ENCODE results near the gene ZNF831.
A peak's percentile ranks its signal among the peaks of the same experiment; 100 is the strongest.

Gene ZNF831

GRCh38 chr20:59247731-59248684 lies 84.4 kb downstream of the ZNF831 start:
- no peak overlapping the region for H3K27ac Mint-ChIP-seq
- DNase-seq (ENCODE audit: low spot score in 2 of 2) (no peak), ATAC-seq (no peak)
- H3K4me1 Mint-ChIP-seq = peaks cover 32% of the 10 kb centered on the region
- H3K4me3 Mint-ChIP-seq = no peak overlapping the region
- peaks cover 43% of the 10 kb centered on the region for H3K36me3 Mint-ChIP-seq
- peaks cover 5% of the 10 kb centered on the region for H3K9me3 Mint-ChIP-seq

- no peak for ATAC-seq
- H3K27ac Mint-ChIP-seq = no peak overlapping the region
- peaks cover 5% of the 10 kb centered on the region for H3K9me3 Mint-ChIP-seq
- no peak for DNase-seq (ENCODE audit: low spot score in 2 of 2)
- H3K4me3 Mint-ChIP-seq = no peak overlapping the region
- peaks cover 52% of the 10 kb centered on the region for H3K4me1 Mint-ChIP-seq
- H3K36me3 Mint-ChIP-seq = peaks cover 30% of the 10 kb centered on the region
These were observed 86.7 kb downstream of the ZNF831 start for GRCh38 chr20:59250293-59250692.

DNA sequence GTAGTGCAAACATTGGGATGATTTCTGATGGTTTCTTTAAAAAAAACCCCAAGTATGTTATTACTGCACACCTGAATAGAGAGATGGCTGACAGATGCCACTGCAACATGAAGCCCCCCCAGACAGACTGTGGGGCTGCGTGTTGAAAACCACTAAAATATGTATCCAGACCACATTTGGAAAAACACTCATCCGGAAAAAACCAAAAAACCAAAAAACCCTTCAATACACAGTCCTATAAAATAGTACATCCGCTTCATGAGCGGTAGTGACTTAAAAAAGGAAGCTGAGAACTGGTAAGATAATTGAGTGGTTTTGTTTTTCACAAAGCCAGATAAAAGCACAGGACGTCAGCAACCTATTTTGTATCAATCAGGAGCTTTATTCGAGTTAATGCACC lies 89.7 kb downstream of the ZNF831 start:
- ATAC-seq (peak; percentile 50), DNase-seq (ENCODE audit: low spot score in 2 of 2) (no peak)
- peaks cover 20% of the 10 kb centered on the region for H3K36me3 Mint-ChIP-seq
- H3K9me3 Mint-ChIP-seq = peaks cover 5% of the 10 kb centered on the region
- peaks cover 60% of the 10 kb centered on the region for H3K4me1 Mint-ChIP-seq
- H3K27ac Mint-ChIP-seq = peak overlapping the region; percentile 84
- peak overlapping the region; percentile 49 for H3K4me3 Mint-ChIP-seq

GRCh38 chr20:59253779-59254319 lies 90.2 kb downstream of the ZNF831 start:
- Mint-ChIP-seq H3K9me3 (peaks cover 5% of the 10 kb centered on the region), H3K4me3 (peak overlapping the region; percentile 49), H3K27ac (peak overlapping the region; percentile 84), H3K4me1 (peaks cover 61% of the 10 kb centered on the region), H3K36me3 (peaks cover 20% of the 10 kb centered on the region)
- DNase-seq (ENCODE audit: low spot score in 2 of 2) = no peak
- peak; percentile 80 for ATAC-seq

DNA sequence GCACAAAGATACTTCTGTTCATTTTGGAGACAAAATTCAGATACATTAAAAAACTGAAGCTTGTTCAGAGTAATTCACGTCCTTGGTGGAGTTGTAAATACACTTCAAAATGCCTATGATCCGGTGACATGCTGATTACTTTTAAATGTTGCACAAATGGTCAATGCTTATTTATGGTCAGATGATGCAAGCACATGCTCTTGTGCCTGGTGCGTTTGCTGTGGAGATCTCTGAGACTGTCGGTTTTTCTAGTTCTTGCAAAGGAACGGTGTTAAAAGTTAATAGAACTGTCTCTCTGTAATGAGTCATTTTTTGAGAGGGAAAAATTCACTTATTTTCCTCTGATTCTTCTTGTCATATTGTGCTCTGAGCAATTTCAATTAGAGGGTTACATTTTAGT lies 91.6 kb downstream of the ZNF831 start:
- Mint-ChIP-seq H3K36me3 (peaks cover 18% of the 10 kb centered on the region), H3K9me3 (peaks cover 5% of the 10 kb centered on the region), H3K27ac (no peak overlapping the region), H3K4me3 (no peak overlapping the region), H3K4me1 (peaks cover 56% of the 10 kb centered on the region)
- ATAC-seq (no peak), DNase-seq (ENCODE audit: low spot score in 2 of 2) (no peak)

DNA sequence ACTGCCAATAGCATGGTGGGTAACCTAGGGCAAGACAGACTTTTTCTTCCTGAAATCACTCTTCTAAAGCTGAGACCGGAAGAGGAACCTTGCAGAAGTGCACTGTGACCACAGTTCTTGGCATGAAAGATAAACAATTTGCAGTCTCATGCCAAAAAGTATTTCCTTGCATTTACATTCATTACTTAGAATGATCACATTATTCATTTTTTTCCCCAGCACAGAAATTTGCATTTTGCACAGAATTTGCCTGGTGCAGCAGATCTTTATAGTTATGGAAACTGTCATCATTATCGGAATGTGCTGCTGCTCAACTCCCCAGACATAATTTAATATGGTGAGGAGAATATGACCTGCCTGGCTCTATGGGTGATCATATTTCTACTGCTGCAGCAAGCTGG lies 94.6 kb downstream of the ZNF831 start:
- peak; percentile 58 for ATAC-seq
- H3K9me3 Mint-ChIP-seq = no peaks in the 10 kb centered on the region

GRCh38 chr20:59259946-59260345 lies 96.3 kb downstream of the ZNF831 start:
- peaks cover 14% of the 10 kb centered on the region for H3K4me1 Mint-ChIP-seq
- H3K36me3 Mint-ChIP-seq = no peaks in the 10 kb centered on the region
- no peak for ATAC-seq
- no peak overlapping the region for H3K4me3 Mint-ChIP-seq
- H3K27ac Mint-ChIP-seq = no peak overlapping the region
- no peaks in the 10 kb centered on the region for H3K9me3 Mint-ChIP-seq
- no peak for DNase-seq (ENCODE audit: low spot score in 2 of 2)

More for the DNA sequence above, 94.6 kb downstream of the ZNF831 start:
- H3K4me1 Mint-ChIP-seq = peaks cover 31% of the 10 kb centered on the region
- DNase-seq (ENCODE audit: low spot score in 2 of 2) = no peak
- H3K36me3 Mint-ChIP-seq = peaks cover 3% of the 10 kb centered on the region
- H3K4me3 Mint-ChIP-seq = no peak overlapping the region
- H3K27ac Mint-ChIP-seq = peak overlapping the region; percentile 87

DNA sequence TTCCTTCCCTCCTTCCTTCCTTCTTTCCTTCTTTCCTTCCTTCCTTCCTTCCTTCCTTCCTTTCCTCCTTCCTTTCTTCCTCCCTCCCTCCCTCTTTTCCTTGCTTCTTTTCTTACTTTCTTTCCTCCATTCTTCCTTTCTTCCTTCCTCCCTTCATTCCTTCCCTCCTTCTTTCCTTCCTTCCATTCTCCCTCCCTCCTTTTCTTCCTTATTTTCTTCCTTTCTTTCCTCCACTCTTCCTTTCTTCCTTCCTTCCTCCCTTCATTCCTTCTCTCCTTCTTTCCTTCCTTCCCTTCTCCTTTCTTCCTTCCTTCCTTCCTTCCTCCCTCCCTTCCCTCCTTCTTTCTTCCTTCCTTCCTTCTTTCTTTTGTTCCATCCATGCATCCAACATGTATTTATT lies 101.7 kb downstream of the ZNF831 start:
- ATAC-seq (no peak), DNase-seq (ENCODE audit: low spot score in 2 of 2) (no peak)
- H3K4me3 Mint-ChIP-seq = no peak overlapping the region
- no peaks in the 10 kb centered on the region for H3K9me3 Mint-ChIP-seq
- H3K27ac Mint-ChIP-seq = no peak overlapping the region
- peaks cover 11% of the 10 kb centered on the region for H3K4me1 Mint-ChIP-seq
- H3K36me3 Mint-ChIP-seq = no peaks in the 10 kb centered on the region

GRCh38 chr20:59268870-59269269 lies 105.2 kb downstream of the ZNF831 start:
- Mint-ChIP-seq H3K36me3 (no peaks in the 10 kb centered on the region), H3K4me3 (no peak overlapping the region), H3K4me1 (peaks cover 19% of the 10 kb centered on the region), H3K27ac (no peak overlapping the region), H3K9me3 (no peaks in the 10 kb centered on the region)
- ATAC-seq (no peak), DNase-seq (ENCODE audit: low spot score in 2 of 2) (no peak)

DNA sequence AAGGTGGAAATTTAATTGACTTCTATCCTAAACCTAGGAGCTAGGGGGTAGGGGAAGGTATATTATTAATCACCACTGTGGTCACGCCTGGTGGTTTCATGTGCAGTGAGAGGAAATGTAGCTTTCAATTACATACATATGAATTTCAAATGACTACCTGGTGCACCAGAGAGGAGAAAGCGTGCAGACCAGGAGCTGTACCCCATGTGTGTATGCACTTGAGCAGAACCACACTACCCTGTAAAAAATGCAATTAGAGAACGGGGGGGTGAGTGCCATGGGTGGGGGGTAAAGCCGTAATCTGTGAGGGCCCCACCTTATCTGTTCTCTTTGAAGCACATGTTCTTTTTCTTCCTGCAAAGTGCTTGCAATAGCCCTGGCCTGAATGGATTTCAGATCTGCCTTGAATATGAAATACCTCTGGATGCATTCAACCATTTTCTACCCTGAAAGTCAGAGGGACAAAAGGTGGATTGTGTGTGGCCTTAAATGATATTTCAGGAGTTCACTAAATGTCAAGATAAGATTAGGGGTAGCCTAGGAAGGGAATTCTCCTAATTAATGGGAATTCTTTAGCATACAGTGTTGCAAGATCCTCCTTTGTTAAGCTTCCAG lies 105.9 kb downstream of the ZNF831 start:
- DNase-seq (ENCODE audit: low spot score in 2 of 2) (no peak), ATAC-seq (peak; percentile 77)
- no peaks in the 10 kb centered on the region for H3K36me3 Mint-ChIP-seq
- H3K4me3 Mint-ChIP-seq = no peak overlapping the region
- peaks cover 25% of the 10 kb centered on the region for H3K4me1 Mint-ChIP-seq
- no peaks in the 10 kb centered on the region for H3K9me3 Mint-ChIP-seq
- no peak overlapping the region for H3K27ac Mint-ChIP-seq

GRCh38 chr20:59270380-59270779 lies 106.8 kb downstream of the ZNF831 start:
- Mint-ChIP-seq H3K36me3 (no peaks in the 10 kb centered on the region), H3K27ac (no peak overlapping the region), H3K4me3 (no peak overlapping the region), H3K9me3 (no peaks in the 10 kb centered on the region), H3K4me1 (peaks cover 28% of the 10 kb centered on the region)
- DNase-seq (ENCODE audit: low spot score in 2 of 2) (no peak), ATAC-seq (no peak)

DNA sequence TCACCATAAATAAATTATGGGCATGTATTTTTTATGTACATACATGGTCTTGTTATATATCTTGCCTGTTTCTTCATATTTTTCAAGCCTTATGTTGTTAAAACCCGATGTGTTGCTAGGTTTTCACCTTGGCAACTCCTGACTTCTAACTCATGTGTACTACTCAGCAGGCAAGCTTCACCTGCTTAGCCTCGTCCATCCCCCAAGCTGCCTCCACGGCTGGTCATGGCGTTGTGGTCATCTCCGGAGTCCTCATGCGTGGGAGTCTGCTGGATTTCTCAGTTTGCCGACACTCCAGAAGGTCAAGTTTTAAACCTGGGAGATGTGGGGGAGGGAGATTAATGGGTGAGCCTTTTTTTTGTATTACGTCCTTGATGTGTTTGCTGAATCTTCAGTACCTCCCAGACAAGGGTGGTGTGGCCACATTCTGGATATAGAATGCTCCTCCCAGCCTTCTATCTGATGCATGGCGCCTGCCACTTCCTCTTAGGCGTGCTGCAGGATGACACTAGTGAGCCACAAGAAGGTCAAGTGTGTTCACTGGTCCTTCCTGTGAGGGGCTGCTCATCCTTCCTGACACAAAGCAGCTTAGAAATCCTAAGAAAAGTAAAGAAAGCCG lies 110.2 kb downstream of the ZNF831 start:
- Mint-ChIP-seq H3K9me3 (no peaks in the 10 kb centered on the region), H3K36me3 (no peaks in the 10 kb centered on the region), H3K27ac (no peak overlapping the region), H3K4me1 (peaks cover 27% of the 10 kb centered on the region), H3K4me3 (no peak overlapping the region)
- DNase-seq (ENCODE audit: low spot score in 2 of 2) (no peak), ATAC-seq (peak; percentile 26)

DNA sequence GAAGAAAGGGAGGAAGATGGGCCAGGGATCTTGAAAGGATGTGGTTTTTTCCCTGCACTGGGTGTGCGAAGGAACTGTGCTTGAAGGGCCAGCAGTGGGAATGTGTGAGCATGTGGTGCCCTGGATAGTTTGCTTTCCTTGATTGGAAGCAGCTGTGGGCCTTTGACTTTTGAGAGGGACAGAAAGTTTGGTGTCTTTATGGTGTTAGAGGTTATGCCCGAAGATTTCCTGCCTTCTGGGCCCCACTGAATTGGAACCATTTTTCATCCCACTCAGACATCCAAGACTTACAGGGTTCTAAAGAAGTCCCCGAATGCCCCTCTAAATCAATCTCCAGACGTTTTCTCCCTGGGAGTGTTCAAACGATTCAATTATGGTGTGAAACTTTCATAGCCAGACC lies 113.3 kb downstream of the ZNF831 start:
- H3K36me3 Mint-ChIP-seq = no peaks in the 10 kb centered on the region
- H3K27ac Mint-ChIP-seq = no peak overlapping the region
- ATAC-seq (no peak), DNase-seq (ENCODE audit: low spot score in 2 of 2) (no peak)
- H3K4me1 Mint-ChIP-seq = peaks cover 17% of the 10 kb centered on the region
- H3K4me3 Mint-ChIP-seq = no peak overlapping the region
- no peaks in the 10 kb centered on the region for H3K9me3 Mint-ChIP-seq

DNA sequence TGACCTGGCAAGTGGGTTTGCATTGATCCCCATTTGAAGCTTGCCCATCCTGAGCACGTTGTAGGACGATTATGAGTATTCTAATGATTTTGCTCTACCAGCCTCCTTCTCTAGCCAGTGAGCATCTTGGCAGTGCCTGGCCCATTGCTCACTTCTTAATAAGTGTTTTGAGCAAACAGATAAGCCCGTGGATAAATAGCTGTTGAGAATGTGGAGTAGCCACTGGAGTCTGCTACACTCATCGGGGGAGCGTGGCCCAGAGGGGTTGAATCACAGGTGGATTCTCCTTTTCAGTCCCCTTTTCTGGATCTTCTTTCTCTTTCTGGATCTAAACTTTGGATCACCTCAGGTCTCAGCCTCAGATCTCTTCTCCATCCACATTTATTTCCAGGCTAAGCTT lies 120.8 kb downstream of the ZNF831 start:
- Mint-ChIP-seq H3K27ac (no peak overlapping the region), H3K36me3 (no peaks in the 10 kb centered on the region), H3K4me1 (no peaks in the 10 kb centered on the region), H3K4me3 (no peak overlapping the region), H3K9me3 (no peaks in the 10 kb centered on the region)
- ATAC-seq = no peak
- no peak for DNase-seq (ENCODE audit: low spot score in 2 of 2)

- no peak for ATAC-seq
These were observed 126.4 kb downstream of the ZNF831 start for GRCh38 chr20:59289994-59290393.

More at GRCh38 chr20:59289994-59290393, 126.4 kb downstream of the ZNF831 start:
- no peaks in the 10 kb centered on the region for H3K4me1 Mint-ChIP-seq
- no peak overlapping the region for H3K27ac Mint-ChIP-seq
- DNase-seq (ENCODE audit: low spot score in 2 of 2) = no peak
- H3K36me3 Mint-ChIP-seq = no peaks in the 10 kb centered on the region
- no peak overlapping the region for H3K4me3 Mint-ChIP-seq
- H3K9me3 Mint-ChIP-seq = no peaks in the 10 kb centered on the region

Data from stimulated activated effector memory CD8-positive, alpha-beta T cell treated with anti-CD3 and anti-CD28 coated beads, Interleukin-12 subunit alpha, Interleukin-12 subunit beta, amount 100 ng/mL, for 72 hours (primary cell).